AG04450 (cell line): Measurements from ENCODE around the gene MICAL3. TPM values are rescaled to one million over a fixed set of nuclear protein-coding genes. Genes with fewer than 3 reads are reported as not detected.

ENCODE experiments used
- CTCF ChIA-PET: fragments of 300-600, 350-600 bp; formaldehyde crosslinking; extraction: SDS; loops from one replicate; lab custom pipeline; 2022; ENCODE audit warnings: antibody characterized with exemption, inconsistent platforms; lab: Charles Lee
- POLR2A ChIA-PET: fragments of 350-600 bp; formaldehyde crosslinking; extraction: SDS; loops from one replicate; lab custom pipeline; 2021; ENCODE audit warnings: antibody characterized with exemption, inconsistent platforms; lab: Yijun Ruan, JAX
- DNase-seq: peaks from one replicate; pipeline ENCODE4 v3.0.0-alpha.2; 2011; ENCODE audit warnings: low read depth, low spot score
- H3K27ac ChIP-seq: one replicate; pipeline ENCODE4 v1.5.1; 2012; ENCODE audit warnings: low read depth, low read length, control low read depth
- H3K27me3 ChIP-seq: one replicate; pipeline ENCODE4 v1.6.0; 2012; ENCODE audit warnings: low read length; ENCODE audit not compliant: control insufficient read depth, insufficient read depth
- H3K4me3 ChIP-seq: 2 replicates; pipeline ENCODE4 v1.5.1; 2011; ENCODE audit warnings: mild to moderate bottlenecking, low read depth, low read length, control low read depth
- H3K9me3 ChIP-seq: 2 replicates; pipeline ENCODE4 v1.5.1; 2012; ENCODE audit warnings: low read length; ENCODE audit not compliant: control insufficient read depth, insufficient read depth
- CTCF ChIP-seq: IDR thresholded peaks from 2 replicates; pipeline ENCODE4 v1.5.1; 2011; ENCODE audit warnings: low read depth, low read length, control low read depth, inconsistent platforms
- polyA plus RNA-seq: library from polyadenylated mRNA; depleted of rRNA; stranded (reverse); fragments of >200 nt; gene quantifications from 2 replicates; pipeline ENCODE4 v1.2.3, GENCODE V29; 2011

Gene MICAL3
- polyA plus RNA-seq, 1 experiment, result 17.8 TPM

DNA sequence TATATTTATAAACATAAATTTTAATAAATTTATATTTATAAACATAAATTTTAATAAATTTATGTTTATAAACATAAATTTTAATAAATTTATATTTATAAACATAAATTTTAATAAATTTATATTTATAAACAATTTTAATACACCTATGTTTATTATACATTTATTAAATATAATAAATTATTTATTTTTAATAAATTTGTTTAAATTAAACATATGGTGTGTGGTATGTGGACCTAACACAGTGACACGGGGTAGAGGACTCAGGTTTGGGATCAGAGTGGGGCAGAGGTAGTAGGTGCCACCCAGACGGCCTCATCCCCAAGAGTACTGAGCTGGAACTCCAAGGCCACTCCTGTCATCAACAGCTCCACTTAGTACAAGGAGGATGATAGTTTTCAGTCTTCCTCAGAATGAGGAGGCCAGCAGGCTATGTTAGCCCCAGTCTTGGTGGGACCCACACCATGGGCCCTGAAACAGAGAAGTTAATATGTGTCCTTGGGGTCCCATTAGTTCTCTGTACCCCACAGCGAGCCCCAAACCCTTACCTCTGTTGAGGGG, 203.4 kb downstream of the MICAL3 start:
- no peak for DNase-seq
- Histone ChIP-seq H3K4me3 (no peak overlapping the region), H3K27me3 (no peaks in the 10 kb centered on the region), H3K9me3 (no peaks in the 10 kb centered on the region), H3K27ac (no peak overlapping the region)
- ChIA-PET POLR2A (no interaction called here), CTCF (interaction anchor here (0.7 to 1.2 kb wide), 4 partner anchors 9 to 255 kb away, joined by 3 to 6 read pairs (median 3); no protein-coding TSS in a partner anchor)
- TF ChIP-seq CTCF, result no peak

GRCh38 chr22:17818649-17819048, 205.7 kb downstream of the MICAL3 start:
- ChIA-PET POLR2A (no interaction called here), CTCF (interaction anchor here (1.6 kb wide), 1 partner anchor 12 kb away, joined by 4 read pairs; no protein-coding TSS in a partner anchor)
- H3K4me3 ChIP-seq, result no peak overlapping the region
- H3K27me3 ChIP-seq, result no peaks in the 10 kb centered on the region
- no peaks in the 10 kb centered on the region for H3K9me3 ChIP-seq
- DNase-seq, result no peak
- no peak for TF ChIP-seq CTCF
- H3K27ac ChIP-seq, result no peak overlapping the region

DNA sequence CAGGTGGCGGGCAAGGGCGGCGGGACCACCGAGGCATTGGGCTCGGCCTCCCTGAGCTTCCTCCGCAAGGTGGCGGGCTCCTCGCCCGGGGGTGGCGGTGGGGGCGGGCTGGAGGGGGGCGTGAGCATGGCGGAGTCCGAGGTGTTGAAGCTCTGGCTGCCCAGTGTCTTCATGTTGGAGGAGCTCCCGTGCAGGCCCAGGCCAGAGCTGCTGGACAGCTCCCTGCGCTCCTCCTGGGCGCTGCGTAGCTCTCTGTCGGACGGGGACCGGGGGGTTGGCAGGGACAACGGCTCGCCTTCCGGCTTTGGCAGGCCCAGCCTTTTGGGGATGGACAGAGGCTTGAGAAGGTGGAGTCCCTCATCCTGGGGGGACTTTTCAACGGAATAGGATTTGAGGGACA, 206.2 kb downstream of the MICAL3 start:
- CTCF ChIA-PET, result no interaction called here
- Histone ChIP-seq H3K9me3 (no peaks in the 10 kb centered on the region), H3K4me3 (no peak overlapping the region), H3K27ac (no peak overlapping the region), H3K27me3 (no peaks in the 10 kb centered on the region)
- POLR2A ChIA-PET, result no interaction called here
- TF ChIP-seq CTCF, result no peak
- no peak for DNase-seq

GRCh38 chr22:17817511-17818065, 206.8 kb downstream of the MICAL3 start:
- ChIA-PET CTCF (no interaction called here), POLR2A (no interaction called here)
- Histone ChIP-seq H3K9me3 (no peaks in the 10 kb centered on the region), H3K4me3 (no peak overlapping the region), H3K27me3 (no peaks in the 10 kb centered on the region), H3K27ac (no peak overlapping the region)
- no peak for TF ChIP-seq CTCF
- DNase-seq, result no peak

- CTCF ChIA-PET, result no interaction called here
Observed at GRCh38 chr22:17817079-17817478, 207.3 kb downstream of the MICAL3 start.

More at GRCh38 chr22:17817079-17817478, 207.3 kb downstream of the MICAL3 start:
- DNase-seq, result no peak
- H3K9me3 ChIP-seq, result no peaks in the 10 kb centered on the region
- no peak for TF ChIP-seq CTCF
- POLR2A ChIA-PET, result no interaction called here
- no peak overlapping the region for H3K4me3 ChIP-seq
- no peak overlapping the region for H3K27ac ChIP-seq
- no peaks in the 10 kb centered on the region for H3K27me3 ChIP-seq
